ENCODE data around the gene BRPF3. TPM values are rescaled to one million over a fixed set of nuclear protein-coding genes. Genes with fewer than 3 reads are reported as not detected.

The BRPF3 gene
- total RNA-seq, 1 experiment from 2014 or later, result 49.6 TPM

- ChIA-PET POLR2A (no interaction called here), CTCF (no interaction called here)
- Histone ChIP-seq H3K4me3 (ENCODE audit: low read depth in 2 of 2, low read length in 2 of 2) (no peak overlapping the region), H3K36me3 (ENCODE audit: control insufficient read depth, insufficient read depth, low read length) (no peaks in the 10 kb centered on the region), H3K27me3 (ENCODE audit: control insufficient read depth, insufficient read depth, low read length) (no peaks in the 10 kb centered on the region), H3K9me3 (ENCODE audit: control insufficient read depth, insufficient read depth, low read depth, low read length) (peaks cover 4% of the 10 kb centered on the region; the same call in 1 of the 2 replicates), H3K27ac (ENCODE audit: low read length) (no peak overlapping the region), H3K4me1 (ENCODE audit: control insufficient read depth, insufficient read depth, low read length) (no peaks in the 10 kb centered on the region)
- ATAC-seq (no peak), DNase-seq (ENCODE audit: low read depth, low spot score) (no peak)
- intact Hi-C loops (cut with micrococcal nuclease; ENCODE audit: unreplicated experiment), result no loop called here
- TF ChIP-seq, protein P1, sequence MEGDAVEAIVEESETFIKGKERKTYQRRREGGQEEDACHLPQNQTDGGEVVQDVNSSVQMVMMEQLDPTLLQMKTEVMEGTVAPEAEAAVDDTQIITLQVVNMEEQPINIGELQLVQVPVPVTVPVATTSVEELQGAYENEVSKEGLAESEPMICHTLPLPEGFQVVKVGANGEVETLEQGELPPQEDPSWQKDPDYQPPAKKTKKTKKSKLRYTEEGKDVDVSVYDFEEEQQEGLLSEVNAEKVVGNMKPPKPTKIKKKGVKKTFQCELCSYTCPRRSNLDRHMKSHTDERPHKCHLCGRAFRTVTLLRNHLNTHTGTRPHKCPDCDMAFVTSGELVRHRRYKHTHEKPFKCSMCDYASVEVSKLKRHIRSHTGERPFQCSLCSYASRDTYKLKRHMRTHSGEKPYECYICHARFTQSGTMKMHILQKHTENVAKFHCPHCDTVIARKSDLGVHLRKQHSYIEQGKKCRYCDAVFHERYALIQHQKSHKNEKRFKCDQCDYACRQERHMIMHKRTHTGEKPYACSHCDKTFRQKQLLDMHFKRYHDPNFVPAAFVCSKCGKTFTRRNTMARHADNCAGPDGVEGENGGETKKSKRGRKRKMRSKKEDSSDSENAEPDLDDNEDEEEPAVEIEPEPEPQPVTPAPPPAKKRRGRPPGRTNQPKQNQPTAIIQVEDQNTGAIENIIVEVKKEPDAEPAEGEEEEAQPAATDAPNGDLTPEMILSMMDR (IDR thresholded peaks at IDR 0.05), result no peak
- no peak for TF ChIP-seq SIN3A (IDR thresholded peaks at IDR 0.05; ENCODE audit: borderline replicate concordance, insufficient read depth, low read depth, low read length)
- TF ChIP-seq TCF7L2 (IDR thresholded peaks at IDR 0.05; ENCODE audit: low read depth, low read length), result no peak
- TF ChIP-seq POLR2AphosphoS5 (IDR thresholded peaks at IDR 0.05; ENCODE audit: low read depth, low read length), result no peak
- no peak for TF ChIP-seq REST (IDR thresholded peaks at IDR 0.05; ENCODE audit: insufficient read depth in 1 of 2, low read depth in 2 of 2, low read length in 1 of 2)
- no TSS peak for BruUV-seq (replicated peaks)
- in situ Hi-C loops (cut with HindIII; ENCODE audit: low pct_unique_long_range_greater_than_20kb, low sequenced_read_pairs), result no loop called here
Measured at GRCh38 chr6:36180126-36180525, 16.4 kb upstream of the BRPF3 start.

DNA sequence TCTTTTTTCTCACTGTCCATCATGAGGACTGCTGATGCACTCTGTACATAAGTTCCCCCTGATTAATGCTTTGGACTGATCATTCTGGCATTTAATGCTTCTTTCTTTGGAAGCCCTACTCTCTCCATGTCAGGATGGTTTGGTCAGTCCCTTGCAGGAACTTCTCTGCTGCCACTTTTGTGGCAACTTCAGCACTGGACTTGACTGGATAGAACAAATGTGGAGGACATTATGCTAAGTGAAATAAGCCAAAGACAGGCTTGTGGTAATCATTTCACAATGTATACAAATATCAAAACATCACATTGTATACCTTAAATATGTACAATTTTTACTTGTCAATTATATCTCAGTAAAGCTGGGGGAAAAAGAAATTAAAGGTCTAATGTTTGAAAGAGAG is 12.2 kb upstream of the BRPF3 start:
- TF ChIP-seq TCF7L2 (IDR thresholded peaks at IDR 0.05; ENCODE audit: low read depth, low read length) (no peak), REST (IDR thresholded peaks at IDR 0.05; ENCODE audit: insufficient read depth in 1 of 2, low read depth in 2 of 2, low read length in 1 of 2) (no peak), POLR2AphosphoS5 (IDR thresholded peaks at IDR 0.05; ENCODE audit: low read depth, low read length) (no peak), SIN3A (IDR thresholded peaks at IDR 0.05; ENCODE audit: borderline replicate concordance, insufficient read depth, low read depth, low read length) (no peak)
- TF ChIP-seq, protein P1 (IDR thresholded peaks at IDR 0.05), result no peak
- in situ Hi-C loops (cut with HindIII; ENCODE audit: low pct_unique_long_range_greater_than_20kb, low sequenced_read_pairs), result no loop called here
- Histone ChIP-seq H3K4me1 (ENCODE audit: control insufficient read depth, insufficient read depth, low read length) (no peaks in the 10 kb centered on the region), H3K4me3 (ENCODE audit: low read depth in 2 of 2, low read length in 2 of 2) (no peak overlapping the region), H3K27me3 (ENCODE audit: control insufficient read depth, insufficient read depth, low read length) (no peaks in the 10 kb centered on the region), H3K27ac (ENCODE audit: low read length) (no peak overlapping the region), H3K36me3 (ENCODE audit: control insufficient read depth, insufficient read depth, low read length) (no peaks in the 10 kb centered on the region), H3K9me3 (ENCODE audit: control insufficient read depth, insufficient read depth, low read depth, low read length) (no peaks in the 10 kb centered on the region)
- intact Hi-C loops (cut with micrococcal nuclease; ENCODE audit: unreplicated experiment), result no loop called here
- no peak for DNase-seq (ENCODE audit: low read depth, low spot score)
- CTCF ChIA-PET, result no interaction called here
- POLR2A ChIA-PET, result no interaction called here
- no TSS peak for BruUV-seq (replicated peaks)
- no peak for ATAC-seq

Measured in Panc1 (cell line).